Measurements from ENCODE around the gene SMIM36.
"Not testable (repeated sequence)": the region's sequence is repeated elsewhere in the genome, so short reads cannot be mapped to it uniquely, and the experiment has no call there.

The SMIM36 gene

DNA sequence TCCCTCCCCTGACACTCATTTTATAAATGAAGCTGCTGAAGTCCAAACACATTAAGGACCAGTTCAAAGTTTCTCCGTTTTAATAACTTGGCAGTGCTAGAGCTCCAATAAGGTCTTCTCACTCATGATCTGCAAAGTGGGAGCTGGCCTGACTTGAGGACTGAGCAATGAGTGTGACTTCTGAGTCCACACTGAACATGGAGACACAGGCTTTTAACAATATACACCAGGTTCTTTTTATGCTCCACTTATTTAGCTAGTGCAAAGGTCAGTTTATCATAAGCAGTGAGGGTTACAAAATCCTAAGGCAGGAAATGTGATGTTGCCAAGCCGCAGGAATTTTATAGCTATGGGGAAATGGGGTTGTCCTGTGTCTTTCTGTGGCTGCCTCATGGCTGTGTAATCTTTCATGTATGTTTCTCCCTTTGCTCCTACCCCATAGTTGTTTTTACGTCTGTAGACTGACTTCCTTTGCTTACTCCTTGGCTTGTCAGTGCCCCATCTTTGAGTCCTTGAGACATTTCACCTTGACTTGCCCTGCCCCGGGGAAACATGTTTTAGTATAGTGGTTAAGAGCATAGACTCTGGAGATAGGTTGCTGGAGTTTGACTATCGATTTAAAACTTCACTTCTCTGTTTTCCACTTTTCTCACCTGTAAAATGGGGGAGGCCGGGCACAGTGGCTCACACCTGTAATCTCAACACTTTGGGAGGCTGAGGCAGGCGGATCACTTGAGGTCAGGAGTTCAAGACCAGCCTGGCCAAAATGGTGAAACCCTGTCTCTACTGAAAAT is 77.4 kb downstream of the SMIM36 start:
- DNase-seq: peak; percentile 12

DNA sequence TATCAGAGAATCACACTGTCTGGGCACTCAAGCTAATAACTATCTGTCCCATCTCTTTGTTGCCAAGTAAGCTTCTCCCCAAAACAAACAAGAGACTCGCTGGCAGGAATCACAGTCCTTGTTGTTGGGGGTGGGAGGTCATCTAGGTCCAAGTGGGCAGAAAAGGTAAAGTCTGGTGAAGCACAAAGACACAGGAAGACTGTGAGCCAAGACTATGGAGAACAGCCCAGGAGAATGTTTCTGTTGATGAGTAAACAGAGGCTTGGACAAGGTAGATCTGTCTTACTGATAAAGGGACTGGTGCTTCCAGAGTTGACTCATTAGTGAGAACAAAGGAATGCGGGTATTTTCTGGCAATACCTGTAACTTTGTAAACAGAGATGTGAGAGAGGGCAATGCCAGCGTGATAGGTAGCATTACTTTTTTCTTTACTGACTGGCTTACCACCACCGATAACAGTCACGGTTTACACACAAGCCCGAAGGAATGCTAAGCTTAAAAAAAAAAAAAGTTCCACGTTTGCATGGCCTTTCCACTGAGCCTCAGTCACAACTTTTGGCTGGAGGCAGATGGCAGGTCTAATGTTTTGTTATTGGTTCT is 78.1 kb downstream of the SMIM36 start:
- DNase-seq: peak; percentile 29

DNA sequence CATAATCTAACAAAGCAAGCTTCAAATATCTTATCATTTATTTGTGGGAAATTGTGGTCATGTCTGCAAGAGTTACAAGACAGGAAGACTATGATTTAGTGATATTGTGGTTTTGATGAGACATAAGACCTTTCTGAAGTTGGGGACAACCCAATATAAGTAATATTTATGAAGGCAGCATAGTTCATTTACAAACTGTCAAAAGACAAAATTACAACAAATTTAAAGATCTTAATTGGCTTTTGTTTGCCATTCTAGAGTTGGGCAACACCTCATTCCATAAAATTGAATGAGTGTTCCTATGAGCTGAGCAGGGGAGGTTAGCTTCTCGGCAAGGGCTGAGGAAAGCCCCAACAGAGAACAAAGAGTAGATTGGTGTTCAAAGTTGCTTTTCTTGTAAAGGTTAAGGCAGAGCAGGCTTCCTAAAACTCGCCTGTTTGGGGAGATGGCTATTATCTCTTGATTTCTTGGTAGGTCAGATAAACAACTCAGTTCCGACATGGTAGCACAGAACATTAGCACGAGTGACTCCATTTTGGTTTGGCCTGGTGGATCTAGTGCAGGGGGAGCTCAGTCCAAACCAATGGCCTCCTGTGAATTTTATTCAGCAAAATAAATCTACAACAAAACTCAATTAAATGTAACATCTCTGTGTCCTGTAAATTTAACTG is 78.8 kb downstream of the SMIM36 start:
- no peak for DNase-seq

DNA sequence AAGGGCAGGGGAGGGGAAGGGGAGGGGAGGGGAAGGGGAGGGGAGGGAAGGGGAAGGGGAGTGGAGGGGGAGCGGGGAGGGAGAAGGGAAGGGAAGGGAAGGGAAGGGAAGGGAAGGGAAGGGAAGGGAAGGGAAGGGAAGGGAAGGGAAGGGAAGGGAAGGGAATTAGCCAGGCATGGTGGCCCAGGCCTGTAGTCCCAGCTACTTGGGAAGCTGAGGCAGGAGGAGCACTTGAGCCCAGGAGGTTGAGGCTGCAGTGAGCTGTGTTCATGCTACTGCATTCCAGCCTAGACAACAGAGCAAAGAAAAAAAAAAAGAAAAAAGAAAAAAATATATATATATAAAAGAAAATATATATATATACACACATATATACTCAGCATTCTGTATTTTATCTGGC is 79.3 kb downstream of the SMIM36 start:
- not testable (repeated sequence) for DNase-seq

DNA sequence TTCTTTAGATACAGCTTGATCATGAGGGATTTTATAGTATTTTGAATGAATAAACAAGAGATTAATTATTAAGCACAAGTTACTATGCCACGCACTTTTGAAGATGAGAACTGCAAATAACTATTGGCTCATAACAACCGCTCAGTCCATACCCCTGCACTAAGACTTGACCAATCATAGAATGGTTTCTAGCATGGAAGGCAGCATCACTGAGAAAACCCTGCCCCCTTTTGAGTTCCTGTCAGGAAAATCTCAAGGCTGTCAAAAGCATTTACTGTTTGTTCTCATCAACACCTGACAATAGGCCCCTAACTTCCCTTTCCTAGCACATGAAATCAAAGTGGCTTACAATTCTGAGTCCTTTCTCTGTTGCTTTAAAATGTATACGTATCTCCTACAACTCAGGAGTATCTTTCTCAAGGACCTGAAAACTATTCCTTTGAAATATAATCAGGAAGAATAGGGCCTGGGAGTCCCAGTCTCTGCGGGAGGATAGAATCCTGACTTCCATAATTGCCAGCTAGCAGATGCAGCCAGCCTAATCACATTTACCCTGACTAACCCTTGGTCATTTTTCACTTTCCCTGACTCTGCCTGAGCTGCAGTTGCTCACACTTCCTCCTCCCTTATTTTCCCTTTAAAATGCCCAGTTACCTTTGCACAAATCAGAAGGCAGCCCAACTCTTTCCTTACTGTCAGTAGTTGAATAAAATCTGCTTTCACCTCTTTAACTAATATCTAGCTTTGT is 80.5 kb downstream of the SMIM36 start:
- peak; percentile 66 for DNase-seq

DNA sequence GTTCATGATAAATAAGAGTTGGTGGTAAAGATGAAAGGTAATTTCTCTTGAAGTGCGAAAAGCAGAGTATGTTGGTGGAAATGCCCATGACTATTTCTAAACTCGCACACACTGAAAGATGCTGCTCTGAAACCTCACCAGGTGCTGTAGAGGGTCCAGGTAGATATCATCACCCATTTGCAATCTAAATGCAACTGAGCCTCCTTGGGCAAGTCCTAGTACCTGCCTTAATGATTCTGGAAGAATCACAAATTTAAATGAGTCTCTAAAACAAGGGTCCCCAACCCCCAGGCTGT is 83.7 kb downstream of the SMIM36 start:
- no peak for DNase-seq

DNA sequence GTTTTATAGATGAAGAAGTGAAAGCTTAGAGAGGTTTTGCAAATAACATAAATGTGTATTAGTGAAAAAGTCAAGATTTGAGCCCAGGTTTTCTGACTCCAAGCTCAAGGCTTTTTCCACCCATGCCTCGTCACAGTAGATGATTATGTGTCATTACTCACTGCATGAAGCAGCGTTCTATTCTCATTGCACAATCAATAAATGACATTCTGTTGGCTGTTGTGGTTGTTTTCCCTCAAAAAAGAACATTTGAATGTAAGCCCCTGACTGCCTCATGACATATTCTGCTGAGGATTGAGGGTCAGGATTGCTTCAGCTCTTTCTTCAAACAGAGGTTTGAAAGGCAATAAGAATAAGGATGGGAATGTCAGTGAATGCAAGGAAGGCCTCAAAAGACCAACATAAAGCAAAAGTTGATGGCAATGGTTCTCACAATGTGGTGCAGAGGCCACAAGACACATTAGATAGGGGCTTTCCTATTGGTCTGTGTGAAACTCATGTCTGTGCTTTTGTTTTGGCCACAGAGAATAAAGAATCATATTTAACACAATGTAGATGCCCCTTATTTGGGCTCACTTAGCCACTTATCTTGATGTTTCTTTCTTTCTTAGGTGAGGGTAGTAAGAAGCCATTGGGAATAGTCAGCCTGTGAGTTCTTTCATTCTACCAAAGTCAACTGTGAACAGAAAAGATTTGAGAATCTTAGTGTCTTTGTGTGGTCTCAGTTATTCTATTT is 84.2 kb downstream of the SMIM36 start:
- DNase-seq: no peak

DNA sequence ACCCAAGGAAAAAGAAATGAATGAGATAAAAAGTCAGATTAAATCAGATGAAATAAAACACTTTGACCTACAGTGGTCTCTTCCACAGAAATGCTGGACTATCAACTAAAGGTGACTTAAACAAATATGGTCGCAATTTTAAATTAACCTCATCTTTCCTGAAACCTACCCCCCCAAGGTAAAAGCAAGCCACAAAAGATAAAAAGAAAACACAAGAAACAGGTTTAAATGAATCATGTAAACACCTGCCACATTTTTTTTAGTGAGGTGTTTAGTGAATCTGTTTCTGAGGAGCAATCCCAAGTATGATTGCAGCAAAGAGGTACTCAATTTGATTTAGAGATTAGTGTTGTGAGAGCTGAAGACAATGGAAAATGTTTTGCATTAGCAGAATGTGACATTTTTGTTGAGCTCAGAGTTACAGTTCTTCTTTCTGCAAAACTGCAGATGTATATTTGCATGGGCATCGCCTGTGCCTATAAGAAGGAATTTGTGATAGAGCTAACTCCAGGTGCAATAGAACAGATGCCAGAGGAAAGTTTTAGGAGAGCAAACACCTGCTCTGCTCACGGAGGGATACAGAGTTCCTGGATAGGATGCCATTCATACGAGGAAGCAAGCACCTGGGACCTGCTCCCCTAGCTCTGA is 86.2 kb downstream of the SMIM36 start:
- DNase-seq: no peak

DNA sequence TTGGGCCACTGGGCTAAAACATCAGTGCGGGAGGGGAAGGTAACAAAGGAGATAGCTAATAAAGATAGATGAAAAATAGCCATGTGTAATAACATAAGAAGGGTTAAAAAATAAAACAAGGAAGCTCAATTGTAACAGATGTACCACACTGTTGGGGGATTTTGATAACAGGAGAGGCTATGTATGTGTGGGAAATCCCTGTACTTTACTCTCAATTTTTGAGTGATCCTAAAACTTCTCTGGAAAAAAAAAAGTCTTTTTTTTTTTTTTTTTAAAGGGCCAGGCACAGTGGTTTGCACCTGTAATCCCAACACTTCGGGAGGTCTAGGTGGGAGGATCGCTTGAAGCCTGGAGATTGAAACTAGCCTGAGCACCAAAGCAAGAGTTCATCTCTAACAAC is 87.7 kb downstream of the SMIM36 start:
- DNase-seq: no peak

DNA sequence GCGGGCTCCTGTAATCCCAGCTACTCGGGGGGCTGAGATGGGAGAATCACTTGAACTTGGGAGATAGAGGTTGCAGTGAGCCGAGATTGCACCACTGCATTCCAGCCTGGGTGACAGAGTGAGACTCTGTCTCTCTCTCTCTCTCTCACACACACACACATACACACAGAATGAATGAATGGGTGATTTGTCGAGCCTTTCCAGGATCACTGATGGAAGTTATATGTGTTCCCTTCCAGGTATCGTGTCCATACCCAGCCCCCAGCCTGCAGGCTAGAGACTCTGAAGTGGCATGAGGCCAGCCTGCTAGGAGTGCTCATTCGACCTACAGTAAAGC is 88.5 kb downstream of the SMIM36 start:
- DNase-seq: not testable (repeated sequence)

DNA sequence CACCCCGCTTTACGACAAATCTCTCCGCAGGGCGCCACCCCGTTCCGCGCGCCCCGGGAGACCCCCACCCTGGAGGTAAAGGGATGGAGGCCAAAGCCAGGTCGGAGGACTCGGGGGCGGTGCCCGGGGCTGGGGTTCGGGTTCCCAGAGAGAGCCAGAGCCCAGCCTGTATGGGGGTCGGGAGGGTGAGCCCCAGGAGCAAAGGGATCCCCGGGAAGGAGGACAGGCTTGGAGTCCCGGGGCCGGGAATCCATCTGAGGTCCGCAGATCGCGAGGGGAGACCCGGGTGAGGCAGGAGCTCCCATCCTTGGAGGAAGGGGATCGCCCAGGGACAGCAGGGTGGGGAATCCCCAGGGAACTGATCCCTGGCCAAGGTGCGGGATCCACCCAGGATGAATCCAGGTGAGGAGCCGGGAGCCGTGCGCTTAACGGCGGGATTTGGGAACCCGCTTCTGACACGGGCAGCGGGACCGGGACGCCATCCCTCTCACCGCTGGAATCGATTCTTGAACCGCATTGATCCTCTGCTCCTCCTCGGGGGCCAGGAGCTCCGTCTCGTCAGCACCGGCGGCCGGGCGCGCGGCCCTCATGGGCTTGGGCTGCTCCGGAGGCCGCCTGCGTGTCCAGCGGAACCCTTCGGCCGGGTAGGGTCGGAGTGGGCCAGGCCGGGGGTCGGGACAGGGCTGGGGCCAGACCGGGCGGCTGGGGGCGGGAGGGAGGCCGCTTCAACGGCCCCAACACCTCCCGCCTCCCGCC is 89.9 kb downstream of the SMIM36 start, which contains the start of gene MMD:
TSS of gene MMD (minus strand) at position 657 of the 756 bp plus-strand sequence. CDS start at position 517, 140 bp downstream.
- DNase-seq: peak; percentile 80

DNA sequence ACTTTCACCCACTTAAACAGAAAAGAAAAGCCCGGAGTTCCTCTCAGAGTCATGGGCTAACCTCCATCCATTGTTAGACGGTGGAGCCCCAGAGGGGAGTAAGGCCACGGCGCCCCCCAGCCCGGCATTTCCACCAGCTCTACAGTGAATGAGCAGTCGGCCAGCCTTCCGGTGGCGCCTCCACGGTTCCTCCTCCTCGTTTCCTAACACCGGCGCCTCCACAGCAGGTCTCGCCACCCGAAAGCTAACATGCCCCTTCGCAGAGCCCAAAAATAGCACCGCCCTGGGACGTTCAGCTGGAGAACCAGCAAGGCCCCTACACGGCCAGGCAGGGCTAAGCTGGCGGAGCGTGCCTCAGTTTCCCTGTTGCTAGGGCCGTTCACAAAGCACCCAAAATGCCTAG is 90.5 kb downstream of the SMIM36 start:
- peak; percentile 59 for DNase-seq

DNA sequence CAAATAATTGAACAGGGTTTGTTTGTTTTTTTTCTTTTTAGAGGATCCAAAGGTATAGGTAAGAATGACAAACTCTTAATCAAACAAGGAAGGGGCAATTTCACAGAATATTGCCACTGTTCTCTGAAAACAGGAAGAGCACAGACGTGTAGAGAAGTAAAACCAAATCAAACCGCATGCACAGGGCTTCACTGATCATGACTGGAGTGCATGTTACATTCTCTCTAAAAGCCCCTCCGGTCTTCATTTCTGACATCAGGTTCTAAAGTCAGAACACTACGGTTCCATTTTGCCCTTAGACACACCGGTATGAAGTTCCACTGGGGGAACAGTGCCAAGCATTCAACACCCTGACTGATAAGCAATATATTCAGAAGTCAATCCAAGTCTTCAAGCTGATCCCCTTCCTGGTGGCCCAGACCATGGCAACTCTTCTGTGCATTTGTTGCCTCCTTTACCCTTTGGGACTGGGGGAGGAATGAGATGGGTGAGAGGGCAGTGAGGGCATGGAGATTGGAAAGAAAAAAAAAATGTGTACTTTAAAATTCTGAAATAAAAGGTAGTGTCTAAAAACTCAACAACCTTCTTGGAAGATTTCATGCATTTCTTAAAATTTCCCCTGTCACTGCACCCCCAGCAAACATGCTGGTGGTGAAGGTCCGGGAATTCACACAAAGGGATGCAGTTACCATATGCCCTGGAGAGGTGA is 91.0 kb downstream of the SMIM36 start:
- DNase-seq: peak; percentile 17

DNA sequence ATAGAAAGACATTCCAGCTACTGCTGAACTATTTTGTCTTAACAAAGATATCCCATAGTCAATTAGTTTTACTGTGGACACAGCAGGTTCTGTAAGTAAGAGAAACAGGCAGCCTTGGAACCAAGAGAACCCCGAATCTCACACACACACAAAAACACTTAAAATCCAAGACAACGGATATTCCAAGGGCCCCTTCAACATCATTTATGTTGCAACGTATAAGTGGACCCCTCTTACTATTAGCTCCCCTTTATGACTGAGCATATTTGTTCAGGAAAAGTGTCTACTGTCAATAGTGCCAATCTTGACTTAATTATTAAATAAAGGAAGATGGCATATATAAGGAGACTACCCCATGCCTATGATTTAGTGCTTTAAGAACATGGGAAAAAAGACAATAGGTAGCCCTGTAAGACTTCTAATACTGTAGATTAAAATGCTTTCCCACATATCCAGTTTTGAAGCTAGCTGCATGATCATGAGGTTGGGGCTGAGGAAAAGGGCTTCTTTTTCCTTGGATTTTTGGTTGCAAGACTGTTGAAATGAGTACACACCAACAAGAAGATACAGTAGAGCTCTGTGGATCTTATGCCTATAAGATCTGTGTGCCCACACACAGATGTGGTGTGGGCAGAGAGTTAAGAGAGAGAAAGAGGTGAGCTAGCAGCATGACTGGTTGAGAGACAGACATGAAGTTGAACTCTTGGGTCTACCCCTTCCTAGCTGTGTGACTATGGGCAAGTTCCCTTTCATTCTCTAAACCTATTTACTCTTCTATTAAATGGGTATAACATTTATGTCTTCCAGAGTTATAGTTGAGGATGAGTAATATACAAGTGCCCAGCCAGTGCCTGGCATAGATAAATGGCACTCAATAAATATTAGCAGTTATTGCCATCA is 92.6 kb downstream of the SMIM36 start:
- no peak for DNase-seq

DNA sequence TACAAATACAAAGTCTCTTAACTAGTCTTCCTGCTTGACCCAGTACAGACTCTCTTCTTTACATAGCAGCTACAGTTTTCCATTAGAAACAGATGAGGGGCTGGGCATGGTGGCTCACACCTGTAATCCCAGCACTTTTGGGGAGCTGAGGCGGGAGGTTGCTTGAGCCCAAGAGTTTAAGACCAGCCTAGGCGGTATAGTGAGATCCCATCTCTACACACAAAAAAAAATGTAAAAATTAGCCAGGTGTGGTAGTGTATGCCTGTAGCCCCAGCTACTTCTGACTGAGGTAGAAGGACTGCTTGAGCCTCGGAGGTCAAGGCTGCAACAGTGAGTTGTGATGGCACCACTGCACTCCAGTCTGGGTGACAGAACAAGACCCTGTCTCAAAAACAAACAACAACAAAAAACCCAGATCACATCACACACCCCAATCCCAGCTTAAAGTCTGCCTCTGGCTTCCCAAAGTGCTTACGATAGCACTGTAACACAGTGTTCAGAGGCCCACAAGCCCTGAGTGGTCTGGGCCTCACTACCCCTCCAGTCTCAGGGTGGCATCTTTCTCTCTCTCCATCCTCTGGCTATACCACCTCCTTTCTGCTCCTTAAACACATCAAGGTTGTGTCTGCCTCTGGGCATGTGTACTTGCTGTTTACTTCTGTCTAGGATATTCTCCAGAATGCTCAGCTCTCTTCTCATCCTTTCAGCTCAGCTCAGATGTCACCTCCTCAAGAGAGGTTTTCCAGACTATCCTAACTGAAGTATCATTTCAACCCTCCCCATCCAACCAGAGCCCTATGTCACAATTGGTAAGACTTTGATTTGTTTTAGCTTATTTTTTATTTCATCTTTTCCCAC is 93.6 kb downstream of the SMIM36 start:
- DNase-seq: no peak

DNA sequence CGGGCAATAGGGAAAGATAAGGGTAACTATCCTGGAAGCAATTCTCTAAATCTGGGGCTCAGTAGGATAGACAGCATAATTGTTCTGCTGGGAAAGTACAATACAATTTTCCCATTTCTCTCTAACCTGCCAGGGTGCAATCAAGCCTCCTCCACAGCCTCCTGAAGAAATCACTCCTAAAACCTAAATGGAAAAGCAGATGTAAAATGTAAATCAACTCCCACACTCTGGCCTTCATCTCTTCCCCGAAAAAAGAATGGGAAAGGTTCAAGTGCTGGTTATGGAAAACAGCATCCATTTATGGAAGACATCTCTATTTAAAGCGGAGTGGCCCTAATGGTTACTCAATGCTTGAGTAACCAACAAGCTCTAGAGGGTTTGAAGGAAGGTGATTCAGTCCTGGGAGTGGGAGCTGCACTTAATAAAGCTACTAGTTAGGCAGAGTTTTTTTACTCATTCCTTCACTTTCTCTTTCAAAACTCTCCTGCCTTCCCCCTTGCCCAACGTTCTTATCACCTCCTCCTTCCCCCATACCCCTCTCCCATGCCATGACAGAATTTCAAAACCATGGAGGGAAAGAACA is 94.7 kb downstream of the SMIM36 start:
- no peak for DNase-seq

DNA sequence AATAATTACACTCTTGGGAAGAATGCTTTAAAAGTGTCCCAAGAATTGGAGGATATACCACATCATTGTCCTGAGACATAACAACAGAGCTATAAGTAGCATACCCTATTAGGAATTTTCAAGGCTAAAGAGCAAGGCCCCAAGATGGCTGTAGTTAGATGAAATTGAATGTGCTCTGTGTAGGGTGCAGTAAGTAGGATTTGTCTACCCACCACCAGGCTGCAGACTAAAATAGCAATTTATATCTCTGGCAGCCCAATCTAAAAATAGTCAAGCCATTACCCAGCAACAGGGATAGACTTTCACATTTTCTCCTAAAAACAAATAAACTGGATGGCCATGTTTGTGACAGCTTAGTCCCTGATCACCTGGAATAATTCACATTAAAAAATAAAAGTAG is 95.3 kb downstream of the SMIM36 start:
- DNase-seq: no peak

DNA sequence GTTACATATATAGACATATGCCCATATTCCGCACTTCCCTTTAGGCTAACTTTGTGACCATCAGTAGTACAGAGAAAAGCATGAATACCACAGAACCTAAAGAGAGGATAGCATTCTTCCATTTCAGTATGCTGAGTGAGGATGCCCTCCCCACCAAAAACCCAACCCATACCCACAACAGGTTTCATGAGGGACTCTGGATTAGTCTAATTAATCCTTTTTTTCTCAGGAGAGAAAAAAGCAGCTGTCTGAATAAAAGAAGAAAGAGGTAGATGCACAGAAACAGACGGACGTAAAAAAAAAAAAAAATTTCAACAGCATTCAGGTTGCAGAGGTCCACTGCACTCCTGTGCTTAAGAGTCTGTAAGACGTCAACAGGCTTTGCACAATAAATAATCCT is 96.3 kb downstream of the SMIM36 start:
- DNase-seq: no peak
